Measurements from ENCODE around the gene TMA7.
A peak's percentile ranks its signal among the peaks of the same experiment; 100 is the strongest.

The TMA7 gene

GRCh38 chr3:48419597-48419996 is 20.5 kb upstream of the TMA7 start:
- no peak for DNase-seq
- in situ Hi-C loops (cut with MboI; ENCODE audit: low pct_unique_long_range_greater_than_20kb, low sequenced_read_pairs), result no loop called here

GRCh38 chr3:48420561-48420960 is 19.5 kb upstream of the TMA7 start:
- DNase-seq, result no peak
- in situ Hi-C loops (cut with MboI; ENCODE audit: low pct_unique_long_range_greater_than_20kb, low sequenced_read_pairs), result loop anchor here (10.0 kb wide), 1 partner anchor 146 kb away; no protein-coding TSS in a partner anchor

- DNase-seq, result no peak
- in situ Hi-C loops (cut with MboI; ENCODE audit: low pct_unique_long_range_greater_than_20kb, low sequenced_read_pairs), result loop anchor here (10.0 kb wide), 1 partner anchor 147 kb away; no protein-coding TSS in a partner anchor
Measured at GRCh38 chr3:48422272-48422671, 17.8 kb upstream of the TMA7 start.

GRCh38 chr3:48422681-48423080 is 17.4 kb upstream of the TMA7 start:
- in situ Hi-C loops (cut with MboI; ENCODE audit: low pct_unique_long_range_greater_than_20kb, low sequenced_read_pairs), result loop anchor here (10.0 kb wide), 1 partner anchor 148 kb away; no protein-coding TSS in a partner anchor
- no peak for DNase-seq

GRCh38 chr3:48423241-48423882 is 16.7 kb upstream of the TMA7 start:
- DNase-seq, result no peak
- in situ Hi-C loops (cut with MboI; ENCODE audit: low pct_unique_long_range_greater_than_20kb, low sequenced_read_pairs), result loop anchor here (10.0 kb wide), 1 partner anchor 149 kb away; no protein-coding TSS in a partner anchor

- in situ Hi-C loops (cut with MboI; ENCODE audit: low pct_unique_long_range_greater_than_20kb, low sequenced_read_pairs), result loop anchor here (10.0 kb wide), 1 partner anchor 149 kb away; no protein-coding TSS in a partner anchor
- no peak for DNase-seq
Measured at GRCh38 chr3:48423883-48424695, 16.0 kb upstream of the TMA7 start.

GRCh38 chr3:48425281-48425812 is 14.7 kb upstream of the TMA7 start:
- in situ Hi-C loops (cut with MboI; ENCODE audit: low pct_unique_long_range_greater_than_20kb, low sequenced_read_pairs), result loop anchor here (10.0 kb wide), 1 partner anchor 151 kb away; no protein-coding TSS in a partner anchor
- no peak for DNase-seq

GRCh38 chr3:48426401-48426909 is 13.6 kb upstream of the TMA7 start:
- no peak for DNase-seq
- in situ Hi-C loops (cut with MboI; ENCODE audit: low pct_unique_long_range_greater_than_20kb, low sequenced_read_pairs), result loop anchor here (10.0 kb wide), 1 partner anchor 152 kb away; no protein-coding TSS in a partner anchor

GRCh38 chr3:48426944-48427629 is 13.0 kb upstream of the TMA7 start:
- DNase-seq, result no peak
- in situ Hi-C loops (cut with MboI; ENCODE audit: low pct_unique_long_range_greater_than_20kb, low sequenced_read_pairs), result loop anchor here (10.0 kb wide), 1 partner anchor 152 kb away; no protein-coding TSS in a partner anchor

GRCh38 chr3:48427630-48427962 is 12.5 kb upstream of the TMA7 start:
- in situ Hi-C loops (cut with MboI; ENCODE audit: low pct_unique_long_range_greater_than_20kb, low sequenced_read_pairs), result loop anchor here (10.0 kb wide), 1 partner anchor 153 kb away; no protein-coding TSS in a partner anchor
- DNase-seq, result no peak

- no peak for DNase-seq
- in situ Hi-C loops (cut with MboI; ENCODE audit: low pct_unique_long_range_greater_than_20kb, low sequenced_read_pairs), result loop anchor here (10.0 kb wide), 1 partner anchor 153 kb away; no protein-coding TSS in a partner anchor
Measured at GRCh38 chr3:48428088-48428571, 11.9 kb upstream of the TMA7 start.

GRCh38 chr3:48428572-48429316 is 11.3 kb upstream of the TMA7 start:
- in situ Hi-C loops (cut with MboI; ENCODE audit: low pct_unique_long_range_greater_than_20kb, low sequenced_read_pairs), result loop anchor here (10.0 kb wide), 1 partner anchor 154 kb away; no protein-coding TSS in a partner anchor

GRCh38 chr3:48429317-48429959 is 10.6 kb upstream of the TMA7 start:
- DNase-seq, result no peak

More at GRCh38 chr3:48428572-48429316, 11.3 kb upstream of the TMA7 start:
- peak; percentile 10 for DNase-seq

GRCh38 chr3:48429960-48430707 is 9.9 kb upstream of the TMA7 start, which contains the start of gene PLXNB1:
PLXNB1 (minus strand) TSS chr3:48430086; CDS start chr3:48424611, 5,475 bp downstream.
- peak; percentile 82 for DNase-seq
- in situ Hi-C loops (cut with MboI; ENCODE audit: low pct_unique_long_range_greater_than_20kb, low sequenced_read_pairs), result loop anchor here (10.0 kb wide), 1 partner anchor 155 kb away; no protein-coding TSS in a partner anchor

More at GRCh38 chr3:48429317-48429959, 10.6 kb upstream of the TMA7 start:
- in situ Hi-C loops (cut with MboI; ENCODE audit: low pct_unique_long_range_greater_than_20kb, low sequenced_read_pairs), result loop anchor here (10.0 kb wide), 1 partner anchor 155 kb away; no protein-coding TSS in a partner anchor

- no peak for DNase-seq
- in situ Hi-C loops (cut with MboI; ENCODE audit: low pct_unique_long_range_greater_than_20kb, low sequenced_read_pairs), result no loop called here
Measured at GRCh38 chr3:48430708-48431101, 9.4 kb upstream of the TMA7 start.

GRCh38 chr3:48431224-48432029 is 8.6 kb upstream of the TMA7 start:
- in situ Hi-C loops (cut with MboI; ENCODE audit: low pct_unique_long_range_greater_than_20kb, low sequenced_read_pairs), result no loop called here

More at GRCh38 chr3:48431224-48432029, 8.6 kb upstream of the TMA7 start:
- no peak for DNase-seq

All from KBM-7 (cell line).